KMS-11 (cell line): ENCODE results near the gene GAMT.

Experiments
- H2AFZ ChIP-seq: fragments of 200-600 bp; sonication (generic); 2 replicates; pipeline ENCODE4 v1.6.1; 2016; ENCODE audit warnings: antibody characterized with exemption, mixed run types, low read depth
- H3K27ac ChIP-seq: fragments of 200-600 bp; sonication (generic); 2 replicates; pipeline ENCODE4 v1.6.1; 2016; ENCODE audit warnings: mild to moderate bottlenecking, mixed run types
- H3K27me3 ChIP-seq: fragments of 200-600 bp; sonication (generic); 2 replicates; pipeline ENCODE4 v1.6.1; 2017; ENCODE audit warnings: mild to moderate bottlenecking, low read depth, mixed run types, moderate library complexity; ENCODE audit not compliant: insufficient read depth
- H3K36me3 ChIP-seq: fragments of 200-600 bp; sonication (generic); 2 replicates; pipeline ENCODE4 v1.6.1; 2017; ENCODE audit warnings: mild to moderate bottlenecking, mixed run types; ENCODE audit not compliant: insufficient read depth
- H3K4me1 ChIP-seq: fragments of 200-600 bp; sonication (generic); 2 replicates; pipeline ENCODE4 v1.6.1; 2016; ENCODE audit warnings: mild to moderate bottlenecking, low read depth, mixed run types; ENCODE audit not compliant: poor library complexity, severe bottlenecking
- H3K4me2 ChIP-seq: fragments of 200-600 bp; sonication (generic); 2 replicates; pipeline ENCODE4 v1.7.0; 2016; ENCODE audit warnings: mild to moderate bottlenecking, mixed run types
- H3K4me3 ChIP-seq: fragments of 200-600 bp; sonication (generic); IDR thresholded peaks from 2 replicates; pipeline ENCODE4 v1.6.1; 2017; ENCODE audit warnings: low read depth, low read length, mixed read lengths; ENCODE audit not compliant: insufficient read depth
- H3K79me2 ChIP-seq: fragments of 200-600 bp; sonication (generic); 2 replicates; pipeline ENCODE4 v1.6.1; 2016; ENCODE audit warnings: low read depth, mixed run types; ENCODE audit not compliant: insufficient read depth
- H3K9ac ChIP-seq: fragments of 200-600 bp; sonication (generic); 2 replicates; pipeline ENCODE4 v1.6.1; 2016; ENCODE audit warnings: mild to moderate bottlenecking, mixed run types
- H4K20me1 ChIP-seq: fragments of 200-600 bp; sonication (generic); 2 replicates; pipeline ENCODE4 v1.6.1; 2016; ENCODE audit warnings: mild to moderate bottlenecking, mixed run types; ENCODE audit not compliant: insufficient read depth
- TF ChIP-seq, protein P1 (sequence below): fragments of 200-600 bp; sonication (generic); conservative IDR thresholded peaks from 2 replicates; pipeline ENCODE4 v1.6.1; 2017; ENCODE audit warnings: low read depth, mild to moderate bottlenecking, antibody characterized with exemption, low read length, moderate library complexity, mixed read lengths

GAMT gene

DNA sequence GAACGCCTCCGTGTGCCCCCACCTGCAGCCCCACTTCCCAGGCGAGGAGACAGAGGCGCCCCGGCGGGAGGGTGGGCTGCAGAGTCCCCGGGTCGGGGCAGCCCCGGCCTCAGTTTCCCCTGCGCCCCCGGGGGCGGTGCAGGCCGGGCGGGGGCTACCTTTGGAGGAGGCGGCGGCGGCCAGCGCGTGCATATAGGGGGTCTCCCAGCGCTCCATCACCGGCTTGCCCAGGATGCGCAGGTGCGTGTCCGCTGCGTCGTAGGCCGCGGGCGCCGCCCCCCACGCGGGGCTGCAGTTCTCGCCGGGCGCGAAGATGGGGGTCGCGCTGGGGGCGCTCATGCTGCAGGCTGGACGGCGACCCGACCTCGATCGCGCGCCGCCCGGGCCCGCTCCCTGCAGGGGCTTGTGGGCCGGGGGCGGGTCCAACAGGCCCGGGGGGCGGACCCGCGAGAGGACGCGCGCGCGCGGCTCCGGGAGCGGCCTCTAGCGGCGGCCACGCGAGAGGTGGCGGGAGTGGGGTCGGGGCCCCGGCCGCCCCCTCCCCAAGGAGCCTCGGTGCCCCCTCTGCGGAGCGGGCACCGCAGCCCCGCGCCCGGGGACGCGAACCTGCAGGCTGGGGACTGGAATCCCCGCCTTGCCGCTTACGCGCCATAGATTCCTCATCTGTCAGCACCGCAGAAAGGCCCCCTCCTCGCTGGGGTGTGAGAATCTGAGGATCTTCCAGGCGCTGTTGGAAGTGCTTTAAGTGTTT lies at the start of gene GAMT:
TSS of gene GAMT (minus strand) at position 405 of the 751 bp plus-strand sequence. CDS start at position 339, 66 bp downstream.
- Histone ChIP-seq H3K9ac (peak within 1 kb of the TSS; percentile 46; the same call in 1 of the 2 replicates), H3K27me3 (no peaks in the 10 kb centered on the region), H3K79me2 (no peaks in the 10 kb centered on the region), H3K4me3 (no peak within 1 kb of the TSS), H3K4me1 (peaks cover 17% of the 10 kb centered on the region), H3K27ac (no peak within 1 kb of the TSS), H2AFZ (peak within 1 kb of the TSS; percentile 71), H3K36me3 (no peaks in the 10 kb centered on the region), H3K4me2 (peak within 1 kb of the TSS; percentile 93), H4K20me1 (no peaks in the 10 kb centered on the region)
- TF ChIP-seq, protein P1, sequence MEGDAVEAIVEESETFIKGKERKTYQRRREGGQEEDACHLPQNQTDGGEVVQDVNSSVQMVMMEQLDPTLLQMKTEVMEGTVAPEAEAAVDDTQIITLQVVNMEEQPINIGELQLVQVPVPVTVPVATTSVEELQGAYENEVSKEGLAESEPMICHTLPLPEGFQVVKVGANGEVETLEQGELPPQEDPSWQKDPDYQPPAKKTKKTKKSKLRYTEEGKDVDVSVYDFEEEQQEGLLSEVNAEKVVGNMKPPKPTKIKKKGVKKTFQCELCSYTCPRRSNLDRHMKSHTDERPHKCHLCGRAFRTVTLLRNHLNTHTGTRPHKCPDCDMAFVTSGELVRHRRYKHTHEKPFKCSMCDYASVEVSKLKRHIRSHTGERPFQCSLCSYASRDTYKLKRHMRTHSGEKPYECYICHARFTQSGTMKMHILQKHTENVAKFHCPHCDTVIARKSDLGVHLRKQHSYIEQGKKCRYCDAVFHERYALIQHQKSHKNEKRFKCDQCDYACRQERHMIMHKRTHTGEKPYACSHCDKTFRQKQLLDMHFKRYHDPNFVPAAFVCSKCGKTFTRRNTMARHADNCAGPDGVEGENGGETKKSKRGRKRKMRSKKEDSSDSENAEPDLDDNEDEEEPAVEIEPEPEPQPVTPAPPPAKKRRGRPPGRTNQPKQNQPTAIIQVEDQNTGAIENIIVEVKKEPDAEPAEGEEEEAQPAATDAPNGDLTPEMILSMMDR = peak; percentile 57

DNA sequence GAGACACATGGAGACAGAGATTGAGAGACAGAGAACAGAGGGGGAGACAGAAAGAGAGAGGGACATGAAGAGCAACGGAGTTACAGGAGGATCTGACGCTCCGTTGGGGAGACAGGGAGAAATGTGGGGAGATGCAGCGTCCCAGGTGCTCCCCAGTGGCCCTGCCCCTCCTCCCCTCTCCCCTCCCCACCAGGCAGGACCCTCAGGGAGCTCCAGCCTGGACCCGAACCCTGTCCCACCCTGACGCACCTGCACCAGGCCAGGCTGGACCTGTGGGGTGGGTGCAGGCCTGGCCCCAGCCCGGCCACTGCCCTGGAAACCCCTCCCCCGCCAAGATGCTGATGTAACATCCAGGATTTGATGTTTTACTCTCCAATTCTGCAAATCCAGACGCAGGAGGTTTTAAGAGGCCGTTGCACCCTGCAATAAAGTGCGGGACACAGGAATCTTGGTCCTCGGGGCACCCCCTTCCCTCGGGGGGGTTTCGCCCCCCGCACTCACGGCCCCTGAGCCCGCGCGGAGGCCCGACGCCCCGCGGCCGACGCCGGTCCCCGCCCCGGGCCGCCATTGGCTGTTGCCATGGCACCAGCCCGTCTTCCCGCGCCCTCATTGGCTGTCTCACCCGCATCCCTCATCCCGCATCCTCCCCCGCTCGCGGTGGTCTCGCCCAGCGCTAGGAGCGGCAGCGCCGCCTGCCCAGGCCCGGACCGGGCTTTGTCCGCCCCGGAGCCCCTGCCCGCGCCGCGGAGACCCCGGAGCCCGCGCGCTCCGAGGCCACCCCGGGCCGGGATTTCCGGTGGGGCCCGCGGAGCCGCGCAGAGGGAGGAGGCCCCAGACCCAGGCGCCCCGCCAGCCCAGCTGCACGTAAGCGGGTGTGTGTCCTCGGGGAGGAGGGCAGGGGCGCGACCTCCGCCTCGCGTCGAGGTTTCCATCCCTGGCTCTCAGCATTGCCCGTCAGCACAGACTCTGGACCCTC lies 48.4 kb upstream of the GAMT start, which contains the start of gene APC2:
TSS of gene APC2 (plus strand) at position 655 of the 976 bp plus-strand sequence. CDS start 2,881 bp downstream, outside the sequence.
- Histone ChIP-seq H3K4me3 (no peak within 1 kb of the TSS), H2AFZ (no peak within 1 kb of the TSS), H3K36me3 (no peaks in the 10 kb centered on the region), H3K79me2 (no peaks in the 10 kb centered on the region), H3K4me2 (no peak within 1 kb of the TSS), H3K27ac (no peak within 1 kb of the TSS), H3K9ac (no peak within 1 kb of the TSS), H4K20me1 (no peaks in the 10 kb centered on the region; the same call in 1 of the 2 replicates), H3K4me1 (peaks cover 11% of the 10 kb centered on the region), H3K27me3 (peaks cover 88% of the 10 kb centered on the region)
- TF ChIP-seq, protein P1 = no peak

DNA sequence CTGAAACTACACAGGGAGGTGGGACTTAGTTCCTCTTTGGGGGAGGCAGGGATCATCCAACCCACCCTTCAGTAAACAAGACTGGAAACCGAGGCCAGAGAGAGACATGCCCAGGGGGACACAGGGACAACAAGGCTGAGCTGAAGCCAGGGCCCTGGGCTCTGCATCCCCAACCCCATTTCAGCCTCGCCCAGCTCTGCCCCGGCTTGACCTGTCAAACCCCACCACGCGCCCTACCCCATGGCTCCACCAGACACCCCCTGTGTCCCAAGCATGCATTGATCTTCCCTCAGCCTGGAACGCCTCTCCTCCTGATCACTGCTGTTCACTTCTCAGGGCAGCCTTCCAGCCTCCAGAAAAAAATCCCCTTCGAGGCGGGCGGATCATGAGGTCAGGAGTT lies 46.6 kb upstream of the GAMT start:
- Histone ChIP-seq H3K36me3 (no peaks in the 10 kb centered on the region), H2AFZ (no peak overlapping the region), H3K27ac (no peak overlapping the region), H3K4me3 (no peak overlapping the region), H3K4me1 (peaks cover 9% of the 10 kb centered on the region), H3K27me3 (peaks cover 69% of the 10 kb centered on the region), H3K4me2 (no peak overlapping the region), H3K9ac (no peak overlapping the region), H4K20me1 (no peaks in the 10 kb centered on the region; the same call in 1 of the 2 replicates), H3K79me2 (no peaks in the 10 kb centered on the region)
- TF ChIP-seq, protein P1 = no peak

DNA sequence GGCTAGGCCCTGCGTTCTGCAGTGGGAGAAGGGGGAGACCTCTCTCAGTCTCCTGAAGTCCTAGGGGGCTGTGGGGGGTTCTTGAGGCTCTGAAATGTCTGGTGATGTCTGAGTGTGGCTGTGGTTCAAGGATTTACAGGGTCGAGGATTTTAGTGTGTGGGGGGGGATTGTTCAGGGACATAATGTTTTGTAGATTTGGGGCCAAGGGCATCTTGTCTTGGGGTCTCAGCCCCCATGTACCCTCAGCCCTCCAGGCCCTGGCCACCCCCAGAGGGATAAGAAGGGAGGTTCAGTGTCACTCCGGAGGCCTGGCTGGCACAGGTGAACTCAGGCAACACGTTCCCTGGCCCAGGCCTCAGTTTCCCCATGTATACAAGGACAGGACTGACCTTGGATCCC lies 46.2 kb upstream of the GAMT start:
- Histone ChIP-seq H3K4me1 (peaks cover 14% of the 10 kb centered on the region), H2AFZ (no peak overlapping the region), H3K27me3 (peaks cover 66% of the 10 kb centered on the region), H3K79me2 (no peaks in the 10 kb centered on the region), H3K27ac (no peak overlapping the region), H3K36me3 (no peaks in the 10 kb centered on the region), H4K20me1 (no peaks in the 10 kb centered on the region; the same call in 1 of the 2 replicates), H3K4me2 (no peak overlapping the region), H3K9ac (no peak overlapping the region), H3K4me3 (no peak overlapping the region)
- TF ChIP-seq, protein P1 = no peak
